K562 (cell line): ENCODE data around the gene MDC1. TPM values are rescaled to one million over a fixed set of nuclear protein-coding genes. Genes with fewer than 3 reads are reported as not detected.

Experiments used
- ATF3 ChIP-seq, 2 experiments: fragments of 450-650 bp in 1 of 2; sonication (generic) in 1 of 2; formaldehyde crosslinking in 1 of 2; IDR thresholded peaks in 1 of 2; conservative IDR thresholded peaks in 1 of 2; 2 replicates each; pipeline versions ENCODE4 v1.6.1 to v1.8.1; 2016 to 2023; ENCODE audit warnings: mild to moderate bottlenecking in 2 of 2, moderate library complexity in 2 of 2, inconsistent platforms in 1 of 2, missing genetic modification reagents in 1 of 2
- CBX8 ChIP-seq: fragments of 200-600 bp; sonication (generic); IDR thresholded peaks from 2 replicates; pipeline ENCODE4 v1.6.1; 2012; ENCODE audit warnings: borderline replicate concordance, mixed run types, low read depth, mild to moderate bottlenecking, moderate library complexity, mixed read lengths, low read length, control low read depth, inconsistent platforms; ENCODE audit not compliant: poor library complexity, severe bottlenecking; ENCODE audit errors: extremely low read depth
- CLOCK ChIP-seq: fragments of 250-450 bp; sonication (Bioruptor Pico); IDR thresholded peaks from 2 replicates; pipeline ENCODE4 v1.4.0; 2020; ENCODE audit warnings: mild to moderate bottlenecking, moderate library complexity, borderline replicate concordance
- EWSR1 ChIP-seq: fragments of 450-650 bp; IDR thresholded peaks from 2 replicates; pipeline ENCODE4 v1.6.1; 2018; ENCODE audit warnings: borderline replicate concordance, mild to moderate bottlenecking, low read depth, moderate library complexity; ENCODE audit not compliant: partially characterized antibody
- FIP1L1 ChIP-seq: fragments of 200-400 bp; formaldehyde crosslinking; IDR thresholded peaks from 2 replicates; pipeline ENCODE4 v1.6.1; 2018; ENCODE audit warnings: mild to moderate bottlenecking, low read depth, low read length; ENCODE audit not compliant: poor library complexity, severe bottlenecking
- HDAC6 ChIP-seq: IDR thresholded peaks from 2 replicates; pipeline ENCODE4 v1.6.1; 2012; ENCODE audit warnings: low read depth, mild to moderate bottlenecking, control low read depth, inconsistent platforms, low read length, moderate library complexity
- KDM5B ChIP-seq: fragments of 200-600 bp; sonication (generic); IDR thresholded peaks from 2 replicates; pipeline ENCODE4 v1.6.1; 2012; ENCODE audit warnings: low read depth, mild to moderate bottlenecking, moderate library complexity, low read length, control low read depth, inconsistent platforms; ENCODE audit not compliant: insufficient replicate concordance
- KHSRP ChIP-seq: fragments of 450-650 bp; IDR thresholded peaks from 2 replicates; pipeline ENCODE4 v1.6.1; 2017
- KLF6 ChIP-seq: fragments of 250-450 bp; sonication (Bioruptor Pico); IDR thresholded peaks from 2 replicates; pipeline ENCODE4 v1.4.0; 2020; ENCODE audit warnings: mild to moderate bottlenecking, moderate library complexity, borderline replicate concordance
- MAZ ChIP-seq, 2 experiments: fragments of 450-650 bp in 1 of 2; sonication (generic) in 1 of 2; formaldehyde crosslinking; IDR thresholded peaks in 1 of 2; conservative IDR thresholded peaks in 1 of 2; 2 replicates each; pipeline versions ENCODE4 v1.4.0 to v1.5.0; 2020; ENCODE audit warnings: mild to moderate bottlenecking in 1 of 2, missing genetic modification reagents in 1 of 2
- MEIS2 ChIP-seq: fragments of 450-650 bp; IDR thresholded peaks from 2 replicates; pipeline ENCODE4 v1.6.1; 2014; ENCODE audit warnings: mild to moderate bottlenecking; ENCODE audit not compliant: partially characterized antibody
- NCOA1 ChIP-seq: fragments of 450-650 bp; IDR thresholded peaks from 2 replicates; pipeline ENCODE4 v1.6.1; 2016; ENCODE audit warnings: low read depth
- PCBP2 ChIP-seq: fragments of 200-400 bp; formaldehyde crosslinking; IDR thresholded peaks from 2 replicates; pipeline ENCODE4 v1.6.1; 2018; ENCODE audit warnings: low read length, low read depth, mild to moderate bottlenecking, moderate library complexity; ENCODE audit not compliant: poor library complexity, severe bottlenecking
- RBFOX2 ChIP-seq: fragments of 200-400 bp; formaldehyde crosslinking; IDR thresholded peaks from 2 replicates; pipeline ENCODE4 v1.6.1; 2017; ENCODE audit warnings: low read depth, mild to moderate bottlenecking, low read length, moderate library complexity
- SAP30 ChIP-seq: fragments of 200-600 bp; sonication (generic); IDR thresholded peaks from 2 replicates; pipeline ENCODE4 v1.6.1; 2012; ENCODE audit warnings: borderline replicate concordance, low read depth, mild to moderate bottlenecking, moderate library complexity, low read length, control low read depth, inconsistent platforms; ENCODE audit not compliant: insufficient read depth, poor library complexity, severe bottlenecking
- TCF3 ChIP-seq: sonication (generic); formaldehyde crosslinking; IDR thresholded peaks from 2 replicates; pipeline ENCODE4 v1.4.0; 2020; ENCODE audit warnings: mild to moderate bottlenecking, missing genetic modification reagents
- TEAD1 ChIP-seq, 2 experiments: fragments of 450-650 bp in 1 of 2; sonication (generic) in 1 of 2; formaldehyde crosslinking; IDR thresholded peaks; 2 replicates each; pipeline versions ENCODE4 v1.4.0 to v1.8.0; 2020 to 2022; ENCODE audit warnings: mild to moderate bottlenecking in 2 of 2, missing genetic modification reagents in 1 of 2
- ZFX ChIP-seq: sonication (generic); formaldehyde crosslinking; IDR thresholded peaks from 2 replicates; pipeline ENCODE4 v1.8.0; 2022; ENCODE audit warnings: mild to moderate bottlenecking, missing genetic modification reagents, moderate library complexity
- ZNF347 ChIP-seq: fragments of 450-650 bp; formaldehyde crosslinking; IDR thresholded peaks from 2 replicates; pipeline ENCODE4 v1.4.0; 2020; ENCODE audit warnings: low read depth, mild to moderate bottlenecking, moderate library complexity
- ZNF551 ChIP-seq: fragments of 250-450 bp; sonication (Bioruptor Pico); IDR thresholded peaks from 2 replicates; pipeline ENCODE4 v1.5.0; 2021; ENCODE audit warnings: mild to moderate bottlenecking, moderate library complexity
- ZNF695 ChIP-seq: fragments of 450-650 bp; formaldehyde crosslinking; IDR thresholded peaks from 2 replicates; pipeline ENCODE4 v1.4.0; 2020; ENCODE audit warnings: mild to moderate bottlenecking, moderate library complexity
- ZNF76 ChIP-seq: fragments of 250-450 bp; sonication (Bioruptor Pico); IDR thresholded peaks from 2 replicates; pipeline ENCODE4 v1.4.0; 2020; ENCODE audit warnings: mild to moderate bottlenecking, moderate library complexity, borderline replicate concordance
- polyA plus RNA-seq, 8 experiments: library from polyadenylated mRNA; depleted of rRNA in 4 of 8; stranded (reverse) in 5 of 8; unstranded in 3 of 8; fragments of >200 nt; fragmentation: Nextera tagmentation in 2 of 8; fragmentation: Illumina TruSeq in 1 of 8; extraction: Ambion mirVana in 2 of 8; extraction: Trizol in 1 of 8; gene quantifications; 2 replicates each; pipeline versions ENCODE4 v1.2.1 to v1.2.3, GENCODE V29; 2011 to 2014; ENCODE audit warnings: inconsistent platforms in 1 of 8, missing spikeins in 1 of 8
- total RNA-seq, 7 experiments: library from RNA; depleted of rRNA in 6 of 7; stranded (reverse); fragments of >200 nt in 6 of 7; fragmentation: Illumina TruSeq in 2 of 7; extraction: Trizol in 2 of 7; gene quantifications; 2 replicates each; pipeline versions ENCODE4 v1.2.1 to v1.2.3, GENCODE V29; 2011 to 2021; ENCODE audit warnings: low replicate concordance in 1 of 7

MDC1 gene
- total and polyA plus RNA-seq, 9 of the 15 experiments (the other 6 are each of a cell fraction or from before 2014, with no cell fraction given) = 8.2 to 114 (median 20.0) TPM

GRCh38 chr6:30686009-30686907 lies 30.8 kb downstream of the MDC1 start, which contains the start of gene PPP1R18 (continued):
- no peak for TF ChIP-seq SAP30
- TF ChIP-seq ZNF695 (CRISPR knock-in tag) = no peak
- no peak for TF ChIP-seq CBX8
- TF ChIP-seq CLOCK (CRISPR knock-in tag) = no peak
- TF ChIP-seq EWSR1 = no peak
- no peak for TF ChIP-seq ZNF76 (CRISPR knock-in tag)
- TF ChIP-seq KLF6 = no peak
- TF ChIP-seq ATF3 (IDR thresholded peaks at IDR 0.05) = no peak
- 0 out of 2 replicates have a peak, but pooled peaks have one; percentile 33 for TF ChIP-seq ATF3 (CRISPR knock-in tag; conservative IDR thresholded peaks at IDR 0.05)
- no peak for TF ChIP-seq FIP1L1
- TF ChIP-seq MAZ (CRISPR knock-in tag; conservative IDR thresholded peaks at IDR 0.05 in 1 of 2, IDR thresholded peaks at IDR 0.05 in 1 of 2) = peak in 1 of 2 experiments; percentile 61; a peak in 2 of 4 replicates
- no peak for TF ChIP-seq ZNF551 (CRISPR knock-in tag)
- TF ChIP-seq MEIS2 = no peak
- TF ChIP-seq ZFX = no peak
- TF ChIP-seq TEAD1 (CRISPR knock-in tag; IDR thresholded peaks at IDR 0.05) = peak in 1 of 2 experiments; percentile 40; a peak in 1 of 4 replicates
- no peak for TF ChIP-seq TCF3 (CRISPR knock-in tag)
- no peak for TF ChIP-seq RBFOX2
- TF ChIP-seq KDM5B = no peak
- no peak for TF ChIP-seq KHSRP
- no peak for TF ChIP-seq ZNF347
- TF ChIP-seq HDAC6 = no peak
- TF ChIP-seq PCBP2 = no peak
- TF ChIP-seq NCOA1 = 0 out of 2 replicates have a peak, but pooled peaks have one; percentile 26
